ENCODE results near the gene CIB1.

DNA sequence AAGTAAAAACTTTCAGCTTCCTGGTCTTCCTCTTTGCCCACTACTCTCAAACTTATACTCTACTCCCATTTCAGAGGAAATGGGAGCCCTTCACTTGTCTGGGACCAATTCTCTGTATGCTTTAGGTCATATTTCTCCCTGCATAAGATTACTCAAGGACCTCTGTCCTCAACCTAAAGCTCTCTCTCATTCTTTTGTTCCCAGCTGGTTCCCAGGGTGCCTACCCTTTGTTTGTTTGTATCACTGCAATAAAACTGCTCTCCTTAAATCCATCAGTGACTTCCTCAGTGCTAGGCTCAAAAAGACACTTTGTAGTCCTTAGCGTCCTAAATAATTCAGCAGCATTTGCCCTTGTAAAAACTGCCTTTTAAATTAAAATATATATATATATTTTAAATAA, 34.7 kb upstream of the CIB1 start:
- TF ChIP-seq POLR2A (IDR thresholded peaks at IDR 0.05) (no peak), CTCF (IDR thresholded peaks at IDR 0.05) (no peak)
